ENCODE data around the gene SLC25A48. TPM values are rescaled to one million over a fixed set of nuclear protein-coding genes. Genes with fewer than 3 reads are reported as not detected.

Gene SLC25A48
- total RNA-seq, 2 donors from 2014 or later, result 0.78 to 2.8 TPM

DNA sequence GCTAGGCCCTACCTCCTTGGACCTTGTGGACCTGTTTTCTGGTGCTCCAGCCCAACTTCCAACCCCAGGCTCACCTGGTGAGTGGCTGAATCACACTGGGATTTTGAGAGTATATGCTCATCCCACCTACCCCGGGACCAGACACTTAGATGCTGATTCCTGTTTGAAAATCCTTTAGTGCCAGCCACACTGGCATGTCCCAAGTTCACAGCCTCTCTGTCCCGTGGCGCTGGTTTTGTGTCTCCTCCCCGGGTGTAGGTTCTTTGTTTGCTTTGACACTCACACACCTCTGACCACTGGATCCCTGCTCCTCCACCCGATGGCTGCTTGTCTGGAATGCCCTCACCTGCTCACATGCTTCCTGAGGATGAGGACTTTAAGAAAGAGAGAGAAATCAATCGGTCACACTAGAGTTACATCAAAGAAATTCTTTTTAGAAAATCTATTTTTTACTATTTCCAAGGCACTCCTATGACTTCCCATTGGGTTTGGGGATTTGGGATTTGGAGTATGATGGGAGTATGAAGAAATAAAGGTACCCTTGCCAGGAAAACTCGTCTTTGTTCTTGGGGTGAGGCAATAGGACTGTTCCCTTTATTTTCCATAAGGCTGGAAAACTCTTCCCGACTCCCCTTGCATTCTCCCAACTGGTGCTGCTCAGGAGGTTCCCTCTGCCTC is 7.3 kb upstream of the SLC25A48 start:
- no peaks in the 10 kb centered on the region for H3K9me3 ChIP-seq
- ATAC-seq (ENCODE audit: insufficient number of reproducible peaks, low FRiP score, low read depth) (no peak), DNase-seq (ENCODE audit: low spot score) (no peak)
- no peak overlapping the region for H3K27ac ChIP-seq
- no peaks in the 10 kb centered on the region for H3K4me1 ChIP-seq (ENCODE audit: control insufficient read depth in 1 of 2, low read depth in 2 of 2)
- no peaks in the 10 kb centered on the region for H3K36me3 ChIP-seq
- no peaks in the 10 kb centered on the region for H3K27me3 ChIP-seq (replicated peaks; ENCODE audit: insufficient read depth)
- no peak for TF ChIP-seq CTCF (IDR thresholded peaks at IDR 0.05)
- H3K4me3 ChIP-seq, result no peak overlapping the region

GRCh38 chr5:135827965-135828781 is 6.3 kb upstream of the SLC25A48 start:
- ATAC-seq (ENCODE audit: insufficient number of reproducible peaks, low FRiP score, low read depth) (no peak), DNase-seq (ENCODE audit: low spot score) (no peak)
- Histone ChIP-seq H3K27ac (no peak overlapping the region), H3K27me3 (replicated peaks; ENCODE audit: insufficient read depth) (no peaks in the 10 kb centered on the region), H3K9me3 (no peaks in the 10 kb centered on the region), H3K4me1 (ENCODE audit: control insufficient read depth in 1 of 2, low read depth in 2 of 2) (no peaks in the 10 kb centered on the region), H3K36me3 (no peaks in the 10 kb centered on the region), H3K4me3 (no peak overlapping the region)
- TF ChIP-seq CTCF (IDR thresholded peaks at IDR 0.05), result no peak

- Histone ChIP-seq H3K4me3 (no peak overlapping the region), H3K9me3 (no peaks in the 10 kb centered on the region), H3K27ac (no peak overlapping the region), H3K27me3 (replicated peaks; ENCODE audit: insufficient read depth) (no peaks in the 10 kb centered on the region), H3K4me1 (ENCODE audit: control insufficient read depth in 1 of 2, low read depth in 2 of 2) (no peaks in the 10 kb centered on the region), H3K36me3 (no peaks in the 10 kb centered on the region)
- ATAC-seq (ENCODE audit: insufficient number of reproducible peaks, low FRiP score, low read depth) (no peak), DNase-seq (ENCODE audit: low spot score) (no peak)
- no peak for TF ChIP-seq CTCF (IDR thresholded peaks at IDR 0.05)
Observed at GRCh38 chr5:135828782-135829127, 5.7 kb upstream of the SLC25A48 start.

GRCh38 chr5:135829179-135829578 is 5.3 kb upstream of the SLC25A48 start:
- DNase-seq (ENCODE audit: low spot score), result no peak
- no peak for TF ChIP-seq CTCF (IDR thresholded peaks at IDR 0.05)

DNA sequence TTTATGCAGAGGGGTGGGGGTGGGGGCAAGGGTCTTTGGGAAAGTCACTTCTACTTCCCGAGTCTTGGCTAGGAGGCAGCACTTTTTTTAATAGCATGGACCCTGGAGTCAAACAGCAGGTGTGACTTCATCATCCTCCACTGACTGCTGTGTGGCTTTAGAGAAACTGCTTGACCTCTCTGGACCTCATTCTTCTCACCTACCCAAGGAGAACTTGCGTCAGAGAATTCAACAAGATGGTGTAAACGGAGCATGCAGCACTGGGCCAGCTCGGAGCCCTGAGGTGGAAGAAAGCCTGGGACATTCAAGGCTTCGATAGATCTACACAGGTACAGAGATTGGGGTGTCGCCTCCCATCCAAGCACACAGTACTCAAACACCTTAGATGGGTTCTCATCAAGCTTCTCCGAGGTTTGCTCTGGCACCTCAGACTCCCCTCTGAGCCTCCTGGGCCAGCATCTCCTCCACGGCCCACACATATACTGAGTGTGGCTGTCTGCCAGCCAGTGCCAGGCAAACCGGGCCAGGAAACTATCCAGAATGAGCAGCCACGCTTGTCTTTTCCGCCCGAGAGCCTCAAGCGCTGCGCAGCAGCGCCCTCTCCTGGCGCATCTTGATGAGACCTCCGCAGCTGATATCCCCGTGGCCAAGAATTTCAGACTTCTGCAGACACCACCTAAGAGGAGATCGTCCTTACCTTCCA is 4.6 kb upstream of the SLC25A48 start:
- no peak for DNase-seq (ENCODE audit: low spot score)
- ATAC-seq (ENCODE audit: insufficient number of reproducible peaks, low FRiP score, low read depth), result no peak
- Histone ChIP-seq H3K4me3 (no peak overlapping the region), H3K4me1 (ENCODE audit: control insufficient read depth in 1 of 2, low read depth in 2 of 2) (peaks cover 0 to 7% of the 10 kb centered on the region in 2 donors), H3K36me3 (no peaks in the 10 kb centered on the region), H3K27ac (no peak overlapping the region), H3K27me3 (replicated peaks; ENCODE audit: insufficient read depth) (no peaks in the 10 kb centered on the region), H3K9me3 (no peaks in the 10 kb centered on the region)
- peak; percentile 24 for TF ChIP-seq CTCF (IDR thresholded peaks at IDR 0.05)

More at GRCh38 chr5:135829179-135829578, 5.3 kb upstream of the SLC25A48 start:
- no peak overlapping the region for H3K4me3 ChIP-seq
- H3K9me3 ChIP-seq, result no peaks in the 10 kb centered on the region
- H3K27me3 ChIP-seq (replicated peaks; ENCODE audit: insufficient read depth), result no peaks in the 10 kb centered on the region
- no peaks in the 10 kb centered on the region for H3K36me3 ChIP-seq
- no peak for ATAC-seq (ENCODE audit: insufficient number of reproducible peaks, low FRiP score, low read depth)
- no peak overlapping the region for H3K27ac ChIP-seq
- peaks cover 0 to under 1% of the 10 kb centered on the region in 2 donors for H3K4me1 ChIP-seq (ENCODE audit: control insufficient read depth in 1 of 2, low read depth in 2 of 2)
